Upper lobe of left lung (tissue), 4 donors: Measurements from ENCODE around the gene EXOSC5.

ENCODE experiments used
- EP300 ChIP-seq, 4 donors: sonication (generic); formaldehyde crosslinking; IDR thresholded peaks; one replicate each; pipeline ENCODE4 v1.5.1; 2017; ENCODE audit warnings: antibody characterized with exemption in 4 of 4, control low read depth in 2 of 4
- TF ChIP-seq, protein P1 (sequence below), 6 experiments: fragments of 450-650 bp in 4 of 6; fragments of 200-600 bp in 2 of 6; sonication (generic) in 2 of 6; IDR thresholded peaks; one replicate each; pipeline ENCODE4 v1.5.1; 2016 to 2019; ENCODE audit warnings: antibody characterized with exemption in 6 of 6

DNA sequence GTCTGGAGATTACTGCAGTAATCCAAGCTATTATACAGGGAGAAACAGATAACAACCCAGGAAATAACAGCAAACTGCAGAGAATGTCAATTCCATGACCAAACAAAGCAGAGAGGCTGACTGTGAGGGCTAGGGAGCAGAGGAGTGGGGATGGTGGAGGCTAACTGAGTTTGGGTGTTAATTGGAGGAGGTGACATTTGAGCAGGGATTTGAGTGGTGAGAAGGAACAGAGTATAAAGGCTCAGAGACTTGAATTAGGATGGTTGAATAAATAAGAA, 39.5 kb upstream of the EXOSC5 start:
- TF ChIP-seq, protein P1, sequence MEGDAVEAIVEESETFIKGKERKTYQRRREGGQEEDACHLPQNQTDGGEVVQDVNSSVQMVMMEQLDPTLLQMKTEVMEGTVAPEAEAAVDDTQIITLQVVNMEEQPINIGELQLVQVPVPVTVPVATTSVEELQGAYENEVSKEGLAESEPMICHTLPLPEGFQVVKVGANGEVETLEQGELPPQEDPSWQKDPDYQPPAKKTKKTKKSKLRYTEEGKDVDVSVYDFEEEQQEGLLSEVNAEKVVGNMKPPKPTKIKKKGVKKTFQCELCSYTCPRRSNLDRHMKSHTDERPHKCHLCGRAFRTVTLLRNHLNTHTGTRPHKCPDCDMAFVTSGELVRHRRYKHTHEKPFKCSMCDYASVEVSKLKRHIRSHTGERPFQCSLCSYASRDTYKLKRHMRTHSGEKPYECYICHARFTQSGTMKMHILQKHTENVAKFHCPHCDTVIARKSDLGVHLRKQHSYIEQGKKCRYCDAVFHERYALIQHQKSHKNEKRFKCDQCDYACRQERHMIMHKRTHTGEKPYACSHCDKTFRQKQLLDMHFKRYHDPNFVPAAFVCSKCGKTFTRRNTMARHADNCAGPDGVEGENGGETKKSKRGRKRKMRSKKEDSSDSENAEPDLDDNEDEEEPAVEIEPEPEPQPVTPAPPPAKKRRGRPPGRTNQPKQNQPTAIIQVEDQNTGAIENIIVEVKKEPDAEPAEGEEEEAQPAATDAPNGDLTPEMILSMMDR (IDR thresholded peaks at IDR 0.05), result no peak
- no peak for TF ChIP-seq EP300 (IDR thresholded peaks at IDR 0.05)
